22Rv1 (cell line): Measurements from ENCODE around the gene TMEM18.

ENCODE experiments used
- CTCF ChIP-seq: fragments of 450-650 bp; IDR thresholded peaks from 2 replicates; pipeline ENCODE4 v1.5.1; 2017; ENCODE audit warnings: mild to moderate bottlenecking
- ZFX ChIP-seq: fragments of 450-650 bp; IDR thresholded peaks from 2 replicates; pipeline ENCODE4 v1.6.1; 2017; ENCODE audit warnings: antibody characterized with exemption, borderline replicate concordance

GRCh38 chr2:618005-618404, 59.2 kb downstream of the TMEM18 start:
- TF ChIP-seq CTCF, result no peak
- TF ChIP-seq ZFX, result no peak
